ENCODE data around the gene MAP2K3.

GRCh38 chr17:21253646-21254441 is 30.7 kb upstream of the MAP2K3 start:
- TF ChIP-seq POLR2A (IDR thresholded peaks at IDR 0.05) (no peak), EP300 (IDR thresholded peaks at IDR 0.05) (no peak)
- TF ChIP-seq, protein P1, sequence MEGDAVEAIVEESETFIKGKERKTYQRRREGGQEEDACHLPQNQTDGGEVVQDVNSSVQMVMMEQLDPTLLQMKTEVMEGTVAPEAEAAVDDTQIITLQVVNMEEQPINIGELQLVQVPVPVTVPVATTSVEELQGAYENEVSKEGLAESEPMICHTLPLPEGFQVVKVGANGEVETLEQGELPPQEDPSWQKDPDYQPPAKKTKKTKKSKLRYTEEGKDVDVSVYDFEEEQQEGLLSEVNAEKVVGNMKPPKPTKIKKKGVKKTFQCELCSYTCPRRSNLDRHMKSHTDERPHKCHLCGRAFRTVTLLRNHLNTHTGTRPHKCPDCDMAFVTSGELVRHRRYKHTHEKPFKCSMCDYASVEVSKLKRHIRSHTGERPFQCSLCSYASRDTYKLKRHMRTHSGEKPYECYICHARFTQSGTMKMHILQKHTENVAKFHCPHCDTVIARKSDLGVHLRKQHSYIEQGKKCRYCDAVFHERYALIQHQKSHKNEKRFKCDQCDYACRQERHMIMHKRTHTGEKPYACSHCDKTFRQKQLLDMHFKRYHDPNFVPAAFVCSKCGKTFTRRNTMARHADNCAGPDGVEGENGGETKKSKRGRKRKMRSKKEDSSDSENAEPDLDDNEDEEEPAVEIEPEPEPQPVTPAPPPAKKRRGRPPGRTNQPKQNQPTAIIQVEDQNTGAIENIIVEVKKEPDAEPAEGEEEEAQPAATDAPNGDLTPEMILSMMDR (IDR thresholded peaks at IDR 0.05): no peak

Data from tibial nerve (tissue), 4 donors.